WTC11 (cell line): ENCODE measurements around the gene GPC4. TPM values are rescaled to one million over a fixed set of nuclear protein-coding genes. Genes with fewer than 3 reads are reported as not detected.
A peak's percentile ranks its signal among the peaks of the same experiment; 100 is the strongest.

ENCODE experiments used
- ATAC-seq: fragments of 200-7000 bp; cut with Tn5 transposase; 2 replicates; pipeline ENCODE4 v1.10.0; 2021; ENCODE audit warnings: mild to moderate bottlenecking, moderate library complexity
- CTCF ChIA-PET: fragments of 300-600 bp; sonication (Branson Sonifier 250); formaldehyde crosslinking; loops from one replicate; lab custom pipeline; 2021; ENCODE audit warnings: antibody characterized with exemption; lab: Charles Lee
- POLR2A ChIA-PET: fragments of 350-600 bp; sonication (Branson Sonifier 250); formaldehyde crosslinking; loops from one replicate; lab custom pipeline; 2021; ENCODE audit warnings: antibody characterized with exemption; lab: Charles Lee
- DNase-seq: peaks from one replicate; pipeline ENCODE4 v3.0.0; 2021; ENCODE audit warnings: low spot score
- H3K27ac Mint-ChIP-seq: 2 replicates; pipeline ENCODE4 v1.8.0; 2021; ENCODE audit warnings: mixed read lengths
- H3K27me3 Mint-ChIP-seq: 2 replicates; pipeline ENCODE4 v1.8.0; 2021; ENCODE audit warnings: low read depth, mild to moderate bottlenecking, moderate library complexity, mixed read lengths
- H3K36me3 Mint-ChIP-seq: 2 replicates; pipeline ENCODE4 v1.8.0; 2021; ENCODE audit warnings: mixed read lengths
- H3K4me1 Mint-ChIP-seq: 2 replicates; pipeline ENCODE4 v1.8.0; 2022; ENCODE audit warnings: mixed read lengths
- H3K4me3 Mint-ChIP-seq: 2 replicates; pipeline ENCODE4 v1.8.0; 2021; ENCODE audit warnings: mild to moderate bottlenecking, moderate library complexity, mixed read lengths
- H3K9me3 Mint-ChIP-seq: 2 replicates; pipeline ENCODE4 v1.8.0; 2021; ENCODE audit warnings: mixed read lengths
- AFF4 ChIP-seq: sonication (generic); formaldehyde crosslinking; IDR thresholded peaks from 2 replicates; pipeline ENCODE4 v1.8.1; 2023; ENCODE audit warnings: mild to moderate bottlenecking, missing genetic modification reagents, borderline replicate concordance
- ATF3 ChIP-seq: sonication (generic); formaldehyde crosslinking; conservative IDR thresholded peaks from 2 replicates; pipeline ENCODE4 v1.8.1; 2022; ENCODE audit warnings: mild to moderate bottlenecking, missing genetic modification reagents
- ATF6 ChIP-seq: sonication (generic); formaldehyde crosslinking; IDR thresholded peaks from 2 replicates; pipeline ENCODE4 v1.8.1; 2023; ENCODE audit warnings: mild to moderate bottlenecking, missing genetic modification reagents
- CBFB ChIP-seq: sonication (generic); formaldehyde crosslinking; IDR thresholded peaks from 2 replicates; pipeline ENCODE4 v1.8.1; 2022; ENCODE audit warnings: mild to moderate bottlenecking, low read depth, missing genetic modification reagents
- FOXJ3 ChIP-seq: sonication (generic); formaldehyde crosslinking; IDR thresholded peaks from 2 replicates; pipeline ENCODE4 v1.9.0; 2021; ENCODE audit warnings: missing genetic modification reagents, mild to moderate bottlenecking, borderline replicate concordance
- GRHL2 ChIP-seq: fragments of 250-450 bp; sonication (Bioruptor Pico); IDR thresholded peaks from 2 replicates; pipeline ENCODE4 v1.8.0; 2022; ENCODE audit warnings: mild to moderate bottlenecking, moderate library complexity; ENCODE audit not compliant: insufficient replicate concordance, severe bottlenecking
- JAZF1 ChIP-seq: fragments of 250-450 bp; sonication (Bioruptor Pico); IDR thresholded peaks from 2 replicates; pipeline ENCODE4 v1.9.0; 2021; ENCODE audit warnings: moderate library complexity, mild to moderate bottlenecking, inconsistent platforms
- SP1 ChIP-seq: sonication (generic); formaldehyde crosslinking; conservative IDR thresholded peaks from 2 replicates; pipeline ENCODE4 v1.8.1; 2022; ENCODE audit warnings: missing genetic modification reagents
- ZNF138 ChIP-seq: sonication (generic); formaldehyde crosslinking; conservative IDR thresholded peaks from 2 replicates; pipeline ENCODE4 v1.8.1; 2022; ENCODE audit warnings: mild to moderate bottlenecking, moderate library complexity, missing genetic modification reagents
- ZNF423 ChIP-seq: fragments of 250-450 bp; sonication (Bioruptor Pico); IDR thresholded peaks from 2 replicates; pipeline ENCODE4 v2.1.2; 2022; ENCODE audit warnings: mild to moderate bottlenecking, moderate library complexity
- ZNF671 ChIP-seq: fragments of 250-450 bp; sonication (Bioruptor Pico); IDR thresholded peaks from 2 replicates; pipeline ENCODE4 v1.8.0; 2021; ENCODE audit warnings: mild to moderate bottlenecking
- total RNA-seq: library from RNA; stranded (reverse); gene quantifications from 3 replicates; pipeline ENCODE4 v1.2.3, GENCODE V29; 2021
- TF ChIP-seq, protein P1 (sequence below): fragments of 250-450 bp; sonication (Bioruptor Pico); IDR thresholded peaks from 2 replicates; pipeline ENCODE4 v1.9.0; 2021; ENCODE audit warnings: mild to moderate bottlenecking
- TF ChIP-seq, protein P2 (sequence below): sonication (generic); formaldehyde crosslinking; IDR thresholded peaks from 2 replicates; pipeline ENCODE4 v1.8.1; 2022; ENCODE audit warnings: missing genetic modification reagents, borderline replicate concordance
- TF ChIP-seq, protein P3 (sequence below): sonication (generic); formaldehyde crosslinking; IDR thresholded peaks from 2 replicates; pipeline ENCODE4 v1.8.1; 2023; ENCODE audit warnings: mild to moderate bottlenecking, missing genetic modification reagents
- TF ChIP-seq, protein P4 (sequence below): sonication (generic); formaldehyde crosslinking; IDR thresholded peaks from 2 replicates; pipeline ENCODE4 v1.8.1; 2023; ENCODE audit warnings: mild to moderate bottlenecking, missing genetic modification reagents, moderate library complexity
- TF ChIP-seq, protein P5 (sequence below): fragments of 250-450 bp; sonication (Bioruptor Pico); conservative IDR thresholded peaks from 2 replicates; pipeline ENCODE4 v1.9.0; 2021; ENCODE audit warnings: mild to moderate bottlenecking

The GPC4 gene
- total RNA-seq, 1 experiment from 2014 or later: 144 TPM

- Mint-ChIP-seq H3K9me3 (no peaks in the 10 kb centered on the region), H3K27me3 (no peaks in the 10 kb centered on the region; the same call in 1 of the 2 replicates), H3K27ac (no peak overlapping the region), H3K4me1 (peaks cover 5% of the 10 kb centered on the region), H3K4me3 (no peak overlapping the region), H3K36me3 (peaks cover 13% of the 10 kb centered on the region)
- ATAC-seq: no peak
- DNase-seq: no peak
- ChIA-PET POLR2A (interaction anchor here (0.6 kb wide), 1 partner anchor 29 kb away, joined by 4 read pairs; no protein-coding TSS in a partner anchor), CTCF (no interaction called here)
- TF ChIP-seq, protein P1, sequence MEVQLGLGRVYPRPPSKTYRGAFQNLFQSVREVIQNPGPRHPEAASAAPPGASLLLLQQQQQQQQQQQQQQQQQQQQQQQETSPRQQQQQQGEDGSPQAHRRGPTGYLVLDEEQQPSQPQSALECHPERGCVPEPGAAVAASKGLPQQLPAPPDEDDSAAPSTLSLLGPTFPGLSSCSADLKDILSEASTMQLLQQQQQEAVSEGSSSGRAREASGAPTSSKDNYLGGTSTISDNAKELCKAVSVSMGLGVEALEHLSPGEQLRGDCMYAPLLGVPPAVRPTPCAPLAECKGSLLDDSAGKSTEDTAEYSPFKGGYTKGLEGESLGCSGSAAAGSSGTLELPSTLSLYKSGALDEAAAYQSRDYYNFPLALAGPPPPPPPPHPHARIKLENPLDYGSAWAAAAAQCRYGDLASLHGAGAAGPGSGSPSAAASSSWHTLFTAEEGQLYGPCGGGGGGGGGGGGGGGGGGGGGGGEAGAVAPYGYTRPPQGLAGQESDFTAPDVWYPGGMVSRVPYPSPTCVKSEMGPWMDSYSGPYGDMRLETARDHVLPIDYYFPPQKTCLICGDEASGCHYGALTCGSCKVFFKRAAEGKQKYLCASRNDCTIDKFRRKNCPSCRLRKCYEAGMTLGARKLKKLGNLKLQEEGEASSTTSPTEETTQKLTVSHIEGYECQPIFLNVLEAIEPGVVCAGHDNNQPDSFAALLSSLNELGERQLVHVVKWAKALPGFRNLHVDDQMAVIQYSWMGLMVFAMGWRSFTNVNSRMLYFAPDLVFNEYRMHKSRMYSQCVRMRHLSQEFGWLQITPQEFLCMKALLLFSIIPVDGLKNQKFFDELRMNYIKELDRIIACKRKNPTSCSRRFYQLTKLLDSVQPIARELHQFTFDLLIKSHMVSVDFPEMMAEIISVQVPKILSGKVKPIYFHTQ (CRISPR knock-in tag): no peak
- TF ChIP-seq CBFB (CRISPR knock-in tag) (no peak), SP1 (no peak)
These were observed 118.0 kb downstream of the GPC4 start for GRCh38 chrX:133297284-133297683.

DNA sequence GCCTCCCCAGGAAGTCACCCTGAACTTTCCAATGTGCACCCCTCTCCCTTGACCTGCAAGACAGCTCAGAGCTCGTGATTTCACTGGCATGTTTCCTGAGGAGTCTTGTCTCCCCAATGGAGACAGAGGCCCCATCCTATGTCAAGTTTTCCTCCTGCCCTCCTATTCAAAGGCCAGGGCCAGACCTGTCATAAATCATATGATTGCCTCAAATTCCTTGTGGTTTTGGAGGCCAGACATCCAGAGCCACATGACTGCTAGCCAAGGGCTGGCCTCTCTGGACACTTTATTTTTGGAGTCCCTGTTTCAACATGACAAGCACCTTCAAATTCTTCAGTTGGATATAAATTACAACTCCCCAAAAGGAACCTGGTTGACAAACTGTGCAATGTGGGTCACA, 121.2 kb downstream of the GPC4 start:
- POLR2A ChIA-PET: no interaction called here
- H3K4me1 Mint-ChIP-seq: no peaks in the 10 kb centered on the region
- H3K36me3 Mint-ChIP-seq: peaks cover 7% of the 10 kb centered on the region
- no peaks in the 10 kb centered on the region; the same call in 1 of the 2 replicates for H3K27me3 Mint-ChIP-seq
- H3K9me3 Mint-ChIP-seq: no peaks in the 10 kb centered on the region
- ATAC-seq: no peak
- H3K4me3 Mint-ChIP-seq: no peak overlapping the region
- H3K27ac Mint-ChIP-seq: peak overlapping the region; percentile 90; the same call in 1 of the 2 replicates
- DNase-seq: no peak
- CTCF ChIA-PET: interaction anchor here (0.5 to 0.6 kb wide), 2 partner anchors 18 to 44 kb away, joined by 4 to 5 read pairs; no protein-coding TSS in a partner anchor
- TF ChIP-seq GRHL2 (CRISPR knock-in tag) (no peak), ZNF671 (CRISPR knock-in tag) (no peak), ATF3 (no peak), FOXJ3 (CRISPR knock-in tag) (no peak), AFF4 (CRISPR knock-in tag) (no peak), ZNF423 (no peak), ZNF138 (CRISPR knock-in tag) (no peak), JAZF1 (CRISPR knock-in tag) (no peak), ATF6 (no peak), SP1 (no peak)
- TF ChIP-seq, protein P2, sequence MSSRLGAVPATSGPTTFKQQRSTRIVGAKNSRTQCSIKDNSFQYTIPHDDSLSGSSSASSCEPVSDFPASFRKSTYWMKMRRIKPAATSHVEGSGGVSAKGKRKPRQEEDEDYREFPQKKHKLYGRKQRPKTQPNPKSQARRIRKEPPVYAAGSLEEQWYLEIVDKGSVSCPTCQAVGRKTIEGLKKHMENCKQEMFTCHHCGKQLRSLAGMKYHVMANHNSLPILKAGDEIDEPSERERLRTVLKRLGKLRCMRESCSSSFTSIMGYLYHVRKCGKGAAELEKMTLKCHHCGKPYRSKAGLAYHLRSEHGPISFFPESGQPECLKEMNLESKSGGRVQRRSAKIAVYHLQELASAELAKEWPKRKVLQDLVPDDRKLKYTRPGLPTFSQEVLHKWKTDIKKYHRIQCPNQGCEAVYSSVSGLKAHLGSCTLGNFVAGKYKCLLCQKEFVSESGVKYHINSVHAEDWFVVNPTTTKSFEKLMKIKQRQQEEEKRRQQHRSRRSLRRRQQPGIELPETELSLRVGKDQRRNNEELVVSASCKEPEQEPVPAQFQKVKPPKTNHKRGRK (CRISPR knock-in tag): no peak
- TF ChIP-seq, protein P3, sequence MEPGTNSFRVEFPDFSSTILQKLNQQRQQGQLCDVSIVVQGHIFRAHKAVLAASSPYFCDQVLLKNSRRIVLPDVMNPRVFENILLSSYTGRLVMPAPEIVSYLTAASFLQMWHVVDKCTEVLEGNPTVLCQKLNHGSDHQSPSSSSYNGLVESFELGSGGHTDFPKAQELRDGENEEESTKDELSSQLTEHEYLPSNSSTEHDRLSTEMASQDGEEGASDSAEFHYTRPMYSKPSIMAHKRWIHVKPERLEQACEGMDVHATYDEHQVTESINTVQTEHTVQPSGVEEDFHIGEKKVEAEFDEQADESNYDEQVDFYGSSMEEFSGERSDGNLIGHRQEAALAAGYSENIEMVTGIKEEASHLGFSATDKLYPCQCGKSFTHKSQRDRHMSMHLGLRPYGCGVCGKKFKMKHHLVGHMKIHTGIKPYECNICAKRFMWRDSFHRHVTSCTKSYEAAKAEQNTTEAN (CRISPR knock-in tag): no peak
- TF ChIP-seq, protein P4, sequence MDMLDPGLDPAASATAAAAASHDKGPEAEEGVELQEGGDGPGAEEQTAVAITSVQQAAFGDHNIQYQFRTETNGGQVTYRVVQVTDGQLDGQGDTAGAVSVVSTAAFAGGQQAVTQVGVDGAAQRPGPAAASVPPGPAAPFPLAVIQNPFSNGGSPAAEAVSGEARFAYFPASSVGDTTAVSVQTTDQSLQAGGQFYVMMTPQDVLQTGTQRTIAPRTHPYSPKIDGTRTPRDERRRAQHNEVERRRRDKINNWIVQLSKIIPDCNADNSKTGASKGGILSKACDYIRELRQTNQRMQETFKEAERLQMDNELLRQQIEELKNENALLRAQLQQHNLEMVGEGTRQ (CRISPR knock-in tag): no peak
- TF ChIP-seq, protein P5, sequence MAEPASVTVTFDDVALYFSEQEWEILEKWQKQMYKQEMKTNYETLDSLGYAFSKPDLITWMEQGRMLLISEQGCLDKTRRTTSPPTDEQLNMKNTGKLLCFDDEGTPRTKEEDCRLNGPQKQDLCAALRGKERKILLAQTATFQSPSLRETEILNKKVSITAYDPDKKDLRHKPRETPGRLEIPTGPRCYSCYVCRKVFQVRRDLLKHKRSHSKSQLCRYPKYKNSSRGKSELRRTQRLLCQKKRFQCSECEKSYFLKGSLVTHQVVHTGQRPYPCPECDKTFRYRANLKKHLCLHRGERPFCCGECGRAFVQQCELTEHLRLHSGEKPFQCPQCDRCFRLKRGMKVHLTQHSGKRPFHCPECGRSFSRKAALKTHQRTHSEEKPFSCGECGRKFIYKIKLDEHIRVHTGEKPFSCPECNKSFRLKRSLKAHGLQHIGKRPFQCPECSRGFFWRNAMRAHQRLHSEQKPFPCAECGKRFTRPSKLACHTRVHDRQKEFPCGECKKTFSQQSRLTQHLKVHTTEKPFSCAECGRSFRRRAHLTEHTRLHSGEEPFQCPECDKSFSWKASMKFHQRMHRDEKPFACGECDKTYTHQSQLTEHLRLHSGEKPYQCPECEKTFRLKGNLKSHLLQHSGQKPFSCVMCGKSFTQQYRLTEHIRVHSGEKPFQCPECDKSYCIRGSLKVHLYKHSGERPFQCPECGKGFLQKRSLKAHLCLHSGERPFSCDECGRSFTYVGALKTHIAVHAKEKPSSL: no peak
